ENCODE measurements around the gene ELSPBP1.
"Not testable (repeated sequence)": the region's sequence is repeated elsewhere in the genome, so short reads cannot be mapped to it uniquely, and the experiment has no call there.

The ELSPBP1 gene

GRCh38 chr19:48061401-48062344, 67.2 kb downstream of the ELSPBP1 start:
- no peaks in the 10 kb centered on the region for H3K4me1 ChIP-seq (ENCODE audit: control insufficient read depth in 1 of 2, insufficient read depth in 2 of 2, low read length in 2 of 2)
- no peaks in the 10 kb centered on the region for H3K27me3 ChIP-seq (ENCODE audit: control insufficient read depth in 1 of 2, insufficient read depth in 2 of 2, low read length in 2 of 2)
- H3K9me3 ChIP-seq (ENCODE audit: control insufficient read depth in 1 of 2, low read length in 2 of 2) = no peaks in the 10 kb centered on the region
- no peaks in the 10 kb centered on the region for H3K36me3 ChIP-seq (ENCODE audit: control insufficient read depth in 1 of 2, insufficient read depth in 2 of 2, low read length in 2 of 2)
- H3K27ac ChIP-seq (ENCODE audit: low read depth, low read length) = no peak overlapping the region
- no peak overlapping the region for H3K9ac ChIP-seq (ENCODE audit: low read depth in 1 of 2, low read length in 2 of 2)
- no peak overlapping the region for H3K4me3 ChIP-seq (ENCODE audit: low read depth in 1 of 2, low read length in 2 of 2)

- no peaks in the 10 kb centered on the region for H3K27me3 ChIP-seq (ENCODE audit: control insufficient read depth in 1 of 2, insufficient read depth in 2 of 2, low read length in 2 of 2)
- H3K27ac ChIP-seq (ENCODE audit: low read depth, low read length) = no peak overlapping the region
- H3K4me1 ChIP-seq (ENCODE audit: control insufficient read depth in 1 of 2, insufficient read depth in 2 of 2, low read length in 2 of 2) = no peaks in the 10 kb centered on the region
- no peak overlapping the region for H3K9ac ChIP-seq (ENCODE audit: low read depth in 1 of 2, low read length in 2 of 2)
- H3K4me3 ChIP-seq (ENCODE audit: low read depth in 1 of 2, low read length in 2 of 2) = no peak overlapping the region
- H3K36me3 ChIP-seq (ENCODE audit: control insufficient read depth in 1 of 2, insufficient read depth in 2 of 2, low read length in 2 of 2) = no peaks in the 10 kb centered on the region
- H3K9me3 ChIP-seq (ENCODE audit: control insufficient read depth in 1 of 2, low read length in 2 of 2) = no peaks in the 10 kb centered on the region
Observed at GRCh38 chr19:48064509-48064908, 70.1 kb downstream of the ELSPBP1 start.

- Histone ChIP-seq H3K9me3 (ENCODE audit: control insufficient read depth in 1 of 2, low read length in 2 of 2) (no peaks in the 10 kb centered on the region), H3K27me3 (ENCODE audit: control insufficient read depth in 1 of 2, insufficient read depth in 2 of 2, low read length in 2 of 2) (no peaks in the 10 kb centered on the region), H3K9ac (ENCODE audit: low read depth in 1 of 2, low read length in 2 of 2) (no peak overlapping the region), H3K36me3 (ENCODE audit: control insufficient read depth in 1 of 2, insufficient read depth in 2 of 2, low read length in 2 of 2) (no peaks in the 10 kb centered on the region), H3K4me1 (ENCODE audit: control insufficient read depth in 1 of 2, insufficient read depth in 2 of 2, low read length in 2 of 2) (no peaks in the 10 kb centered on the region), H3K27ac (ENCODE audit: low read depth, low read length) (no peak overlapping the region), H3K4me3 (ENCODE audit: low read depth in 1 of 2, low read length in 2 of 2) (no peak overlapping the region)
Observed at GRCh38 chr19:48069435-48069834, 75.0 kb downstream of the ELSPBP1 start.

GRCh38 chr19:48070177-48070769, 75.8 kb downstream of the ELSPBP1 start:
- H3K36me3 ChIP-seq (ENCODE audit: control insufficient read depth in 1 of 2, insufficient read depth in 2 of 2, low read length in 2 of 2); H3K9me3 ChIP-seq (ENCODE audit: control insufficient read depth in 1 of 2, low read length in 2 of 2); H3K4me3 ChIP-seq (ENCODE audit: low read depth in 1 of 2, low read length in 2 of 2); H3K27ac ChIP-seq (ENCODE audit: low read depth, low read length); H3K4me1 ChIP-seq (ENCODE audit: control insufficient read depth in 1 of 2, insufficient read depth in 2 of 2, low read length in 2 of 2); H3K27me3 ChIP-seq (ENCODE audit: control insufficient read depth in 1 of 2, insufficient read depth in 2 of 2, low read length in 2 of 2); H3K9ac ChIP-seq (ENCODE audit: low read depth in 1 of 2, low read length in 2 of 2): not testable (repeated sequence)

Measured in duodenal mucosa (tissue), 2 donors.